H9 (cell line): ENCODE data around the gene MR1. TPM values are rescaled to one million over a fixed set of nuclear protein-coding genes. Genes with fewer than 3 reads are reported as not detected.

Experiments used
- DNase-seq: peaks from one replicate; pipeline ENCODE4 v3.0.0-alpha.2; 2017
- H2AFZ ChIP-seq: one replicate; pipeline ENCODE4 v1.6.1; 2013; ENCODE audit warnings: mild to moderate bottlenecking, low read length, control low read depth, moderate library complexity
- H2AK5ac ChIP-seq: 2 replicates; pipeline ENCODE4 v1.6.1; 2013; ENCODE audit warnings: low read length, control low read depth, mixed read lengths; ENCODE audit not compliant: insufficient read length
- H2BK120ac ChIP-seq: one replicate; pipeline ENCODE4 v1.6.1; 2013; ENCODE audit warnings: low read depth, mild to moderate bottlenecking, low read length, control low read depth, inconsistent platforms; ENCODE audit not compliant: poor library complexity, severe bottlenecking
- H2BK12ac ChIP-seq: 2 replicates; pipeline ENCODE4 v1.6.1; 2013; ENCODE audit warnings: low read length, control low read depth, mixed read lengths, low read depth; ENCODE audit not compliant: insufficient read length
- H2BK15ac ChIP-seq: 2 replicates; pipeline ENCODE4 v1.6.1; 2013; ENCODE audit warnings: low read depth, low read length, control low read depth
- H2BK20ac ChIP-seq: one replicate; pipeline ENCODE4 v1.6.1; 2013; ENCODE audit warnings: low read depth, mild to moderate bottlenecking, low read length, control low read depth, inconsistent platforms; ENCODE audit not compliant: poor library complexity, severe bottlenecking
- H2BK5ac ChIP-seq: 2 replicates; pipeline ENCODE4 v1.6.1; 2013; ENCODE audit warnings: low read length, control low read depth, mixed read lengths; ENCODE audit not compliant: insufficient read length
- H3K14ac ChIP-seq: 2 replicates; pipeline ENCODE4 v1.6.1; 2013; ENCODE audit warnings: low read length, control low read depth; ENCODE audit not compliant: insufficient read depth
- H3K18ac ChIP-seq: 2 replicates; pipeline ENCODE4 v1.6.1; 2013; ENCODE audit warnings: low read depth, mild to moderate bottlenecking, mixed read lengths, low read length, control low read depth; ENCODE audit not compliant: insufficient read length
- H3K23ac ChIP-seq: 2 replicates; pipeline ENCODE4 v1.6.1; 2013; ENCODE audit warnings: low read length, control low read depth, mixed read lengths, low read depth; ENCODE audit not compliant: insufficient read length
- H3K23me2 ChIP-seq: 2 replicates; pipeline ENCODE4 v1.6.1; 2013; ENCODE audit warnings: low read depth, mild to moderate bottlenecking, mixed read lengths, low read length, control low read depth; ENCODE audit not compliant: insufficient read length, poor library complexity, severe bottlenecking
- H3K27ac ChIP-seq: 2 replicates; pipeline ENCODE4 v1.5.1; 2013; ENCODE audit warnings: low read length, control low read depth, mixed read lengths, low read depth; ENCODE audit not compliant: insufficient read length
- H3K27me3 ChIP-seq: 2 replicates; pipeline ENCODE4 v1.6.1; 2013; ENCODE audit warnings: low read length, control low read depth, inconsistent platforms; ENCODE audit not compliant: insufficient read depth
- H3K4ac ChIP-seq: 2 replicates; pipeline ENCODE4 v1.6.1; 2013; ENCODE audit warnings: low read depth, mild to moderate bottlenecking, control low read depth, inconsistent platforms, low read length, moderate library complexity
- H3K4me1 ChIP-seq: 2 replicates; pipeline ENCODE4 v1.6.1; 2013; ENCODE audit warnings: low read length, control low read depth, inconsistent platforms; ENCODE audit not compliant: insufficient read depth
- H3K4me2 ChIP-seq: 2 replicates; pipeline ENCODE4 v1.6.1; 2013; ENCODE audit warnings: low read length, control low read depth, mixed read lengths; ENCODE audit not compliant: insufficient read length, insufficient read depth
- H3K56ac ChIP-seq: 2 replicates; pipeline ENCODE4 v1.6.1; 2013; ENCODE audit warnings: low read depth, mild to moderate bottlenecking, mixed read lengths, low read length, control low read depth; ENCODE audit not compliant: insufficient read length
- H3K79me1 ChIP-seq: 2 replicates; pipeline ENCODE4 v1.6.1; 2013; ENCODE audit warnings: low read depth, mild to moderate bottlenecking, moderate library complexity, low read length, control low read depth, inconsistent platforms; ENCODE audit not compliant: insufficient read depth, poor library complexity, severe bottlenecking
- H3K79me2 ChIP-seq: 2 replicates; pipeline ENCODE4 v1.6.1; 2013; ENCODE audit warnings: low read length, control low read depth, inconsistent platforms; ENCODE audit not compliant: insufficient read depth
- H3K9ac ChIP-seq: 2 replicates; pipeline ENCODE4 v1.6.1; 2013; ENCODE audit warnings: low read length, control low read depth, mixed read lengths; ENCODE audit not compliant: insufficient read length; ENCODE audit errors: extremely low read depth
- H3K9me3 ChIP-seq: one replicate; pipeline ENCODE4 v1.6.1; 2013; ENCODE audit warnings: low read depth, low read length, inconsistent platforms; ENCODE audit not compliant: control insufficient read depth
- H3T11ph ChIP-seq: one replicate; pipeline ENCODE4 v1.6.1; 2013; ENCODE audit warnings: mild to moderate bottlenecking, low read length, control low read depth, inconsistent platforms
- H4K20me1 ChIP-seq: one replicate; pipeline ENCODE4 v1.6.1; 2013; ENCODE audit not compliant: control insufficient read depth, insufficient read length, insufficient read depth
- H4K5ac ChIP-seq: 2 replicates; pipeline ENCODE4 v1.6.1; 2013; ENCODE audit warnings: low read depth, mild to moderate bottlenecking, mixed read lengths, low read length, control low read depth; ENCODE audit not compliant: insufficient read length
- H4K8ac ChIP-seq: replicated peaks from 2 replicates; pipeline ENCODE4 v1.6.1; 2013; ENCODE audit warnings: low read length, control low read depth, mixed read lengths, low read depth; ENCODE audit not compliant: insufficient read length
- H4K91ac ChIP-seq: 2 replicates; pipeline ENCODE4 v1.6.1; 2013; ENCODE audit warnings: low read depth, mild to moderate bottlenecking, moderate library complexity, mixed read lengths, low read length, control low read depth; ENCODE audit not compliant: insufficient read length
- H3K27ac Mint-ChIP-seq, 3 experiments: 2 replicates in 2 of 3; 3 replicates in 1 of 3; pipeline ENCODE4 v1.8.0; 2020 to 2021; ENCODE audit warnings: mixed read lengths in 3 of 3, mild to moderate bottlenecking in 1 of 3, moderate library complexity in 1 of 3
- H3K27me3 Mint-ChIP-seq: 2 replicates; pipeline ENCODE4 v1.8.0; 2021; ENCODE audit warnings: low read depth, mild to moderate bottlenecking, moderate library complexity, mixed read lengths
- H3K36me3 Mint-ChIP-seq, 3 experiments: 2 replicates in 2 of 3; 3 replicates in 1 of 3; pipeline ENCODE4 v1.8.0; 2020 to 2021; ENCODE audit warnings: low read depth in 3 of 3, mixed read lengths in 3 of 3; ENCODE audit not compliant: insufficient read depth in 1 of 3
- H3K4me1 Mint-ChIP-seq, 2 experiments: 2 replicates each; pipeline ENCODE4 v1.8.0; 2020; ENCODE audit warnings: mixed read lengths in 2 of 2
- H3K4me3 Mint-ChIP-seq, 2 experiments: 2 replicates in 1 of 2; 3 replicates in 1 of 2; pipeline ENCODE4 v1.8.0; 2020 to 2021; ENCODE audit warnings: mild to moderate bottlenecking in 2 of 2, mixed read lengths in 2 of 2, moderate library complexity in 1 of 2
- H3K9me3 Mint-ChIP-seq, 2 experiments: 2 replicates in 1 of 2; 3 replicates in 1 of 2; pipeline ENCODE4 v1.8.0; 2020; ENCODE audit warnings: mild to moderate bottlenecking in 2 of 2, mixed read lengths in 2 of 2, moderate library complexity in 1 of 2
- CTCF ChIP-seq: fragments of 200-600 bp; sonication (generic); conservative IDR thresholded peaks from 3 replicates; pipeline ENCODE4 v1.8.0; 2021; ENCODE audit warnings: antibody characterized with exemption, mild to moderate bottlenecking
- WGBS: extraction: QIAGEN DNeasy Blood & Tissue Kit; methylation state at CpG from one replicate; pipeline ENCODE4 v1.1.7; 2013; ENCODE audit warnings: missing lambda C conversion rate, low lambda C conversion rate, mixed read lengths; ENCODE audit not compliant: insufficient read length; ENCODE audit errors: extremely low coverage; 5-methylcytosine and 5-hydroxymethylcytosine counted together
- total RNA-seq: library from RNA; stranded (reverse); gene quantifications from 2 replicates; pipeline ENCODE4 v1.2.1, GENCODE V29; 2021

MR1 gene
- total RNA-seq, 1 experiment from 2014 or later: 0.02 TPM

DNA sequence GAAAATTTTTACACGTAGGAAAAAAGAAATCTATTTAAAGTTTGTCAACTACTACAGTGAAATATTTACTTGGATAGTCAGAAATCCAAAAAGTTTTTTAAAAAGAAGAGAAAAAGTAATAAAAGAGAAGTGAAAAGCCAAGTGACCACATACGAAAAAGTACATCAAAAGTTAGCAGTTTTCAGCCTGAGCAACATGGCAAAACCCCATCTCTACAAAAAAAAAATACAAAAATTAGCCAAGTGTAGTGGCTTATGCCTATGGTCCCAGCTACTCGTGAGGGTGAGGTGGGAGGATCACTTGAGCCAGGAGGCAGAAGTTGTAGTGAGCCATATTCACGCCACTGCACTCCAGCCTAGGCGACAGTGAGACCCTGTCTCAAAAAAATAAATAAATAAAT lies 5.2 kb upstream of the MR1 start:
- H4K5ac ChIP-seq: no peak overlapping the region
- H3K9me3 Mint-ChIP-seq: no peaks in the 10 kb centered on the region
- peaks cover 0 to 3% of the 10 kb centered on the region in 2 experiments; a peak in 2 of 4 replicates for H3K4me1 Mint-ChIP-seq

More for the DNA sequence above, 5.2 kb upstream of the MR1 start:
- Histone ChIP-seq H4K8ac (no peak overlapping the region), H3K4me2 (no peak overlapping the region), H3K56ac (no peak overlapping the region), H3K27me3 (no peaks in the 10 kb centered on the region), H2AK5ac (no peak overlapping the region), H3K9ac (no peak overlapping the region), H3K79me1 (no peaks in the 10 kb centered on the region), H3K23me2 (no peaks in the 10 kb centered on the region), H2AFZ (no peak overlapping the region), H4K20me1 (no peaks in the 10 kb centered on the region), H4K91ac (no peak overlapping the region), H2BK5ac (no peak overlapping the region), H3K14ac (no peak overlapping the region), H3K4ac (no peak overlapping the region), H3T11ph (no peak overlapping the region), H2BK12ac (no peak overlapping the region), H3K18ac (no peak overlapping the region), H2BK20ac (no peak overlapping the region), H3K4me1 (no peaks in the 10 kb centered on the region), H2BK15ac (no peak overlapping the region), H2BK120ac (no peak overlapping the region), H3K79me2 (no peaks in the 10 kb centered on the region), H3K27ac (no peak overlapping the region), H3K9me3 (no peaks in the 10 kb centered on the region), H3K23ac (no peak overlapping the region)
- no CpG with 5 or more reads among the region's 5 CpGs for WGBS
- TF ChIP-seq CTCF: no peak
- no peak overlapping the region for H3K27ac Mint-ChIP-seq
- no peak overlapping the region for H3K4me3 Mint-ChIP-seq
- no peaks in the 10 kb centered on the region for H3K36me3 Mint-ChIP-seq
- peaks cover 10% of the 10 kb centered on the region for H3K27me3 Mint-ChIP-seq
- no peak for DNase-seq
